GM12874 (cell line): Measurements from ENCODE around the gene NT5C3B.

Experiments
- CTCF ChIP-seq: IDR thresholded peaks from 2 replicates; pipeline ENCODE4 v1.5.1; 2011; ENCODE audit warnings: low read depth, mild to moderate bottlenecking, control low read depth, low read length, moderate library complexity; ENCODE audit not compliant: insufficient read depth

NT5C3B gene

GRCh38 chr17:41811549-41812380, 24.3 kb downstream of the NT5C3B start, which contains the start of gene P3H4:
Gene P3H4, minus strand, starts transcription at chr17:41811949. Its CDS starts 34 bp downstream, at chr17:41811915.
- TF ChIP-seq CTCF: peak; percentile 86

GRCh38 chr17:41810659-41811548, 25.1 kb downstream of the NT5C3B start:
- no peak for TF ChIP-seq CTCF

- no peak for TF ChIP-seq CTCF
Measured at GRCh38 chr17:41806685-41807445, 29.2 kb downstream of the NT5C3B start.

GRCh38 chr17:41803049-41804020, 32.7 kb downstream of the NT5C3B start:
- TF ChIP-seq CTCF: no peak

- peak; percentile 95 for TF ChIP-seq CTCF
Measured at GRCh38 chr17:41801374-41802271, 34.4 kb downstream of the NT5C3B start.

GRCh38 chr17:41800601-41801373, 35.2 kb downstream of the NT5C3B start:
- no peak for TF ChIP-seq CTCF
